NCI-H2081 treated with DMSO at 0.1 percent for 48 hours (cell line): Measurements from ENCODE around the gene PUDP.
"Not testable (repeated sequence)": the region's sequence is repeated elsewhere in the genome, so short reads cannot be mapped to it uniquely, and the experiment has no call there.

Experiments used
- DNase-seq: peaks from one replicate; lab custom pipeline; 2025; lab: John Stamatoyannopoulos, UW

PUDP gene

GRCh38 chrX:7109838-7110793, 37.8 kb downstream of the PUDP start:
- DNase-seq, result no peak

- DNase-seq, result no peak
Measured at GRCh38 chrX:7109049-7109531, 38.9 kb downstream of the PUDP start.

GRCh38 chrX:7108030-7108429, 39.9 kb downstream of the PUDP start:
- DNase-seq, result no peak

GRCh38 chrX:7106649-7107048, 41.3 kb downstream of the PUDP start:
- DNase-seq, result no peak

- no peak for DNase-seq
Measured at GRCh38 chrX:7102119-7102518, 45.8 kb downstream of the PUDP start.

- no peak for DNase-seq
Measured at GRCh38 chrX:7100022-7100421, 47.9 kb downstream of the PUDP start.

GRCh38 chrX:7095657-7096056, 52.3 kb downstream of the PUDP start:
- DNase-seq, result not testable (repeated sequence)

GRCh38 chrX:7093305-7093704, 54.6 kb downstream of the PUDP start:
- no peak for DNase-seq

GRCh38 chrX:7092543-7092942, 55.4 kb downstream of the PUDP start:
- no peak for DNase-seq

GRCh38 chrX:7091923-7092322, 56.0 kb downstream of the PUDP start:
- DNase-seq, result no peak

- no peak for DNase-seq
Measured at GRCh38 chrX:7090641-7091040, 57.3 kb downstream of the PUDP start.

GRCh38 chrX:7088968-7089615, 58.9 kb downstream of the PUDP start:
- DNase-seq, result no peak

GRCh38 chrX:7086384-7086783, 61.6 kb downstream of the PUDP start:
- DNase-seq, result no peak

- DNase-seq, result no peak
Measured at GRCh38 chrX:7085879-7086278, 62.1 kb downstream of the PUDP start.

GRCh38 chrX:7084841-7085240, 63.1 kb downstream of the PUDP start:
- no peak for DNase-seq

GRCh38 chrX:7083468-7084396, 64.2 kb downstream of the PUDP start:
- no peak for DNase-seq

- DNase-seq, result no peak
Measured at GRCh38 chrX:7083021-7083420, 64.9 kb downstream of the PUDP start.

GRCh38 chrX:7082556-7082955, 65.4 kb downstream of the PUDP start:
- DNase-seq, result no peak

GRCh38 chrX:7077241-7078230, 70.4 kb downstream of the PUDP start:
- no peak for DNase-seq

- no peak for DNase-seq
Measured at GRCh38 chrX:7076245-7076661, 71.7 kb downstream of the PUDP start.

GRCh38 chrX:7074908-7075204, 73.1 kb downstream of the PUDP start:
- no peak for DNase-seq
